ENCODE results near the gene MMAB.

Gene MMAB

DNA sequence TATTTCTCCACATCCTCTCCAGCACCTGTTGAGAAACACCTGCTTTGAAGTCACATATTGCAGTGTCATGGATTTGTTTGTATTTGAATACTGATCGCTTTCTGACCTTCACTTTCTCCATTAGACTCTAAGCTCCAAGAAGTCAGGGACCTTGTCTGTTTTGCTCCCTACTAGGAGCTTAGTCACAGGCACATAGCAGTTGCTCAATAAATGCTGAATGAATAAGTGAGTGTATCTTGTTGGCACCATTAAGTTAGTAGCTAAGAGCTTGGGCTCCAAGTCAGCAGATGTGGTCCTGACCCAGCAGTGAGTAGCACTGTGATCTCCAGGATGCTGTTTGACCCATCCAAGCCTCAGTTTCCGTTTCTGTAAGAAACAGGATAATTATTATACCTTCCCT lies 10.4 kb upstream of the MMAB start:
- no peak for DNase-seq (ENCODE audit: low spot score)

DNA sequence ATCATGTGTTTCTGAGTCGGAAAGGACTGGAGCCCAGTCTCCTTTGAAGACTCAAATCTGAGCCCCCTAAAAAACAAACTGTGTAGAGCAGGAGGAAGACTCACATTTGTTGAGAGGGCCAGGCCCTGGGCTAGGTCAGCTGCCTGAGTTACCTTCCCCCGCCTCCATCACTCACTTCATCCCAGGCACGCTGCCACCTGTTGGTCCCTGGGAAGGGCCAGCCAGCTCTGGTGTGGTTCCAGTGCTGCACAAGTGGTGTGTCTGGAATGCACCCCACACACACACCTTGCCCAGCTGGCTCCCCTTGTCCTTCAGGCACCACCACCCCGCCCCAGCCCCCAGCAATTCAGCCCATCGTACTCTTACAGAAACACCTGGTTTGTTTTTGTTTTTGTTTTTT lies 9.3 kb upstream of the MMAB start:
- no peak for DNase-seq (ENCODE audit: low spot score)

DNA sequence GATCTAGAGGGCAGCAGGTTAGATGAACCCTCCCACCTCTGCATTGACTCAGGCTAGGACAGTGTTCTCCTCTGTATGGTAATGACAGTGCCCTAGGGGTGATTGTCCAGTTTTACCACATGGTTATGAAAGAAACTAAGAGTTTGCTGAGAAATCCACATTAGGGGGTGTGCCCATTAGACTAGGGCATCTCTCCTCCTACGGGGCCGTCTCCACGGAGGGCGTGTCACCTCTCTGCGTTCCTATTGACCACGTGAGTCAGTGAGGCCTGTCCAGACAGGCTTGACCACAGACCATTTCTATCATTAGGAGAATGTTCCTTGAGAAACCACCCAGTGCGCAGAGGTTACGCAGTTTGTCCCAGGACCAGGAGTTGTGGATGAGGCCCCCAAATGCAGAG lies 8.6 kb upstream of the MMAB start:
- DNase-seq (ENCODE audit: low spot score): no peak

DNA sequence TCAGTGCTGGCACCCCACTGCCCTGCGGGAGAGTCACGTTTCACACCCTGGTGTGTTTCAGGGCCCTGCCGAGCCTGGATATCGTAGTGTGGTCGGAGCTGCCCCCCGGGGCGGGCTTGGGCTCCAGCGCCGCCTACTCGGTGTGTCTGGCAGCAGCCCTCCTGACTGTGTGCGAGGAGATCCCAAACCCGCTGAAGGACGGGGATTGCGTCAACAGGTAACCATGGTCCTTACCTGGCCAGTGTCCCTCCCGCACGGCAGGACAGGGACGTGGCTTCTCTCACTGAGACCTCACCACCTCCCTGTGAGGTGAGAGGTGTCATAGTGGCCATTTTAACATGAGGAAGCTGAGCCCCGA lies 8.0 kb upstream of the MMAB start:
- DNase-seq (ENCODE audit: low spot score): no peak

DNA sequence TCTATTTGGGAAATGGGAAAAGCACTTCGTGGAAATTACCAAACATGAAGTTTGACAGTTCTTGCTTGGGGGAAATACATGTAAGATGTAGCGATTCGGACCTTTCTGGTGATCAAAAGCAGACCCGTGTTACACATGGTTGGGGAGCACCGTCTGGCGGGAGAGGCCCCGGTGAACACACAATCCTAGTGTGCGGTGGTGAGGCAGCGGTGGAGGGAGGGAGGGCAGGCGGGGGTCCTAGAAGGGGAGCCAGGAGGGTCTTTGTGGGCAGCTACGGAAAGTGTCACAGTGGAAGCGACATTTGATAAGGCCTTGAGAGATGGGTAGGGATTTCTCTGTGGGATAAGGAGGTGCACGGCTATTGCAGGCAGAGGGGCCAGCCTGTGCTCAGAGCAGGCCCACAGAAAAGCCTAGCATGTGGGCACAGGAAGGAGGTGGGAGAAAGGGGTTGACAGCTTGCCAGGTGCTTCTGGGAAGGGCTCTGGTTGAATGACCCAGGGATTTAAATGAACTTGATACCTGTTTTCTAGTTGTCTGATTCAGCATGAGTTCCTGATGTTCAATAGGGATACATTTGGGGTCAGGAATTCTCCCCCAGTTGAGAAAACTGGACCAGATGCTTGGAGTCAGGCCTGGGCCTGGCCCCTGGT lies 7.5 kb upstream of the MMAB start:
- no peak for DNase-seq (ENCODE audit: low spot score)

DNA sequence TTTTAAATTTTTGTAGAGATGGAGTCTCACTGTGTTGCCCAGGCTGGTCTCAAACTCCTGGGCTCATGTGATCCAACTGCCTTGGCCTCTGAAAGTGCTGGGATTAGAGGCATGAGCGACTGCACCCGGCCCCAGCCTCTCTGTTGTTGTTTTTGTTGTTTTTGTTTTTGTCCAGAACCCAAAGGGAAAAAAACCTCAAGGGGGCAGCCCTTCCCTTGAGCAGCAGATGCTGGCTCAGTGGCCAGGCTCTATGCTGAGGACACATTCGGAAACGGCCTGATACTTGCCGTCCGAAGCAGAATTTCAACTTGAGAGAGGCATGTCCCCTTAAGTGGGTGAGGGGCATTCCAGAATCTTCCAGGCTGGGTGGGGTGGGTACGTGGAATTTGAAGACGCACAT lies 7.0 kb upstream of the MMAB start:
- DNase-seq (ENCODE audit: low spot score): no peak

DNA sequence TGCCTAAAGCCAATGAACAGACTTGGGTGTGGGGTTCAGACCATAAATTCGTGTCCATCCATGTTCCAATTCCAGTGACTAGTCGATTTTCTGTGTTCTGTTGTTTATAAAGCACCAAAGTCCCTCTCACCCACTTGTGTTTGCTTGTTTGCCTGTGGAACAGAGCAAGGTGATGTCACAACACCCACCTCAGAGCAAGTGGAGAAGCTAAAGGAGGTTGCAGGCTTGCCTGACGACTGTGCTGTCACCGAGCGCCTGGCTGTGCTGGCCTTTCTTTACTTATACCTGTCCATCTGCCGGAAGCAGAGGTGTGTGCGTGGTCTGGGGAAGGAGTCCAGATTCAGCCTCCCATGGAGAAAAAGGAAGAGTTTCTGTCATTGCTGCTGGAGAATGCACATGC lies 6.3 kb upstream of the MMAB start:
- DNase-seq (ENCODE audit: low spot score): no peak

DNA sequence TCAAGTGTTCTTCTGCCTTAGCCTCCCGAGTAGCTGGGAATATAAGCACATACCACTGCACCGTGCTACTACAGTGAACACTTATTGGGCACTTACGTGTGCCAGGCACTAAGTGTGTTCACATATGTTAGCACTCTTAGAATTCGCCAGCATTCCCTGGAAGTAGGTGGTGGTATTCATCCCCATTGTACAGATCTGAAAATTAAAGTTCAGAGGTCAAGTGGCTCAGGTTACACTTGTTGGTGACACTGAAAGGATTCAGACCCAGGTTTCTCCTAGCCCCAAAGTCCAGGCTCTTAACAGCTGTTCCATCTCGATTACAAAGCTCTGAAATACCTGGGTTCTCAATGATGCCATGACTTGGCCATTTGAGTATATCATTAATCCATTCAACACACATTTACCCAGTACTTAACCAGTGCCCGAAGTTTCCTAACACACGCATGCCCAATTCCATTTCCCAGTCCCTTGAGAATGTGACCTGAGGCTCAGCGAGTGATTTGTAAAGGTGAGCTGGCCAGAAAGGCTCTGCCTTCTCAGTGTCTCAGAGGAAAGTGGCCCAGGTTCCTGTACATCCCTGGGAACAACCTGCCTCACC lies 5.1 kb upstream of the MMAB start:
- DNase-seq (ENCODE audit: low spot score): no peak

DNA sequence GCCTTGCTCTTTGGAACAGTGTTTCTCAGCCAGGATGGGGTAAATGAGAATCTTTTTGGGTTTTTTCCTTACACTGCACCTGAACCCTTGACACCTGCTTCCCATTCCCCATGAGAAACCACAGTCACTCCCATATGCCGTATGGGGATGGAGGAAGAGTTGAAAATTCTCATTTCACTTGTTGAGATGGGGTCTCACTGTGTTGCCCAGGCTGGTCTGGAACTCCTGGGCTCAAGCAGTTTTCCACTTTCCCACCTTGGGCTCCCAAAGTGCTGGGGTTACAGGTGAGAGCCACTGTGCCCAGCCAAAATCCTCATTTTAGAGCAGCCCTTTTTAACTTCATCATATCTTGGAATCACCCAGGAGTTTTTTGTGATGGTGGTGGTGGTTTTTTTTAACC lies 4.0 kb upstream of the MMAB start:
- DNase-seq (ENCODE audit: low spot score): no peak

DNA sequence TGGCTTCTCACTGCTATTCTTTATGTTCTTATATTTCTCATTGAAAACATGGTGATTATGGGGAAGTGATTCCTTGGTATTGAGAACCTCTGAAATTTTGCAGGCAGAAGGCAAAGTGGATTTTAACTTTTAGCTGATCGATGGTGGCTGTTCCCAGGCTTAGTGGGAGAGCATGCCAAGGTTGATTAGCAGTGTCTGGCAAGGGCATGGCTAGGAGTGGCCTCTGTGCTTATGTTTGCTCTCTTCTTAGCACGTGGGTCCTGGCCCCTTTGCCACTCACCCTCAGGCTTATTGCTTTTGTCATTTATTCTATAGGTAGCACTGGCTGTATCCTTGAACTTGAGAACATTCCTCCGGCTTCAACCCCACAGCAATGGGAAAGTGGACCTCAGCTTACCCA lies 2.4 kb upstream of the MMAB start:
- DNase-seq (ENCODE audit: low spot score): no peak

DNA sequence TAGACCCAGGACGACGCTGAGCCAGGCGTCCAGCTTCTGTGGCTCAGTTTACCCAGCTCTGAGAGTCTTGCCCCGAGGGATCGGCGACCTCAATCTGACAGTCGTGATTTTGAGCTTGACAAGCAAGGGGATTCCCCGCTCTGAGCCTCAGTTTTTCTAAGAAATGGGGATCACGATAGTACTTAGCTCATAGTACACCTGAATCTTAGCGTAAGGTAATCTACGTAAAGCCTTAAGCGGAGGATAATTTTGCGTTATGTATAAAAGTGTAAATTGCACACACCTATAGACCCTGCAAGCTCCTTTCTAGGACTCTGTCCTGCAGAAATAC lies 575 bp upstream of the MMAB start:
- DNase-seq (ENCODE audit: low spot score): no peak

DNA sequence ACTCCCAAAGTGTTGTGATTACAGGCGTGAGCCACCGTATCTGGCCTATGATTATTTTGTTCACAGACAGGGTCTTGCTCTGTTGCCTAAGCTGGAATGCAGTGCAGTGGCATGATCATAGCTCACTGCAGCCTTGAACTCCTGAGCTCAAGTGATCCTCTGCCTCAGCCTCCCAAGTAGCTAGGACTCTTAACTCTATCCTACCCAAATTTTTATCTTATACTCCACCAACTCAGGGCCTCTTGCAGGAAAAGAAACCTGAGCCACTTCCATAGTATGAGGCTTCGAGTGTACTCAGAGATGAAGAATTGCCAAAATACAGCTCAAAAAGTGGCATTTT lies 828 bp downstream of the MMAB start:
- DNase-seq (ENCODE audit: low spot score): no peak

DNA sequence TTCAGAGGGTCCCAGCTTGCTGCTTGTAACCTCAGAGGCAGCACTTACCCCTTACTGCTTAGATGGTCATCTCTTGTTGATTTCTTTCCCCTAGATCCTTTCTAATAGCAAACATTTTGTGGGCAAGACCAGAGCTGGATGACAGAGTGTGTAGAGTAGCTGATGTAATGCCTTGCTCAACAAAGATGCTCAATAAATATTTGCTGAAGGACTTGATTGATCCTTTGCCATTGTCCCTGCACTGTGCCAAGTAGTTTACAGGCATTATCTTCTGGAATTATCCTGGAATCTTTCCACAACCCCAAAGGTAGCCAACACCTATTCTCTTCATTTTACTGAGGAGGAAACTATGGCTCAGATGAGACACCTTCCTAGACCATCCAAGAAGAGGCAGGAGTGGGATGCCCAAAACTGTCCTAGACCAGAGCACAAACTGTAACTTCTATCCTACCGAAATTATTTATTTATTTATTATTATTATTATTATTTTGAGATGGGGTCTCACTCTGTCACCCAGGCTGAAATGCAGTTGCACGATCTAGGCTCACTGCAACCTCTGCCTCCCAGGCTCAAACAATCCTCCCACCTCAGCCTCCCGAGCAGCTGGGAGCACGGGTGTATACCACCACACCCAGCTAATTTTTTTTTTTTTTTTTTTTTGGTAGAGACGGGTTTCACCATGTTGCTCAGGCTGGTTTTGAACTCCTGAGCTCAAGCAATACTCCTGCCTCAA lies 1.4 kb downstream of the MMAB start:
- no peak for DNase-seq (ENCODE audit: low spot score)

DNA sequence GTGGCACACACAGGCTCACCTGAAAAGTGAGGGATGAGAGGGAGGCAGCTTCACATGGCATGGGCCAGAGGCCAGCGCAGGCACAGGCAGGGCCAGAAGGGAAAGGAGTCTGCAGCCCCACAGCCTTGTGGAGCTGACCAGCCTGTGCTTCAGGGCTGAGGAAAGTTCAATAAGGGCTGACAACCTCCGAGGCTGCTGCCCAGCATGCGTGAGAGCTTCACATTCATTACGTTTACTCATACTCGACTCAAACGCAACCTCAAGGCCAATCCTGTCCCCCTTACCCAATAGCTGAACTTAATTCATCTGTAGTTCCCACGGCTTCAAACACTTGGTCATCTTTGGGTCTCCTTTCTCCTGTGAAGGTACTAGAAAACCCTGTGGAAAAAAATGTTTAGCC lies 4.8 kb downstream of the MMAB start:
- no peak for DNase-seq (ENCODE audit: low spot score)

DNA sequence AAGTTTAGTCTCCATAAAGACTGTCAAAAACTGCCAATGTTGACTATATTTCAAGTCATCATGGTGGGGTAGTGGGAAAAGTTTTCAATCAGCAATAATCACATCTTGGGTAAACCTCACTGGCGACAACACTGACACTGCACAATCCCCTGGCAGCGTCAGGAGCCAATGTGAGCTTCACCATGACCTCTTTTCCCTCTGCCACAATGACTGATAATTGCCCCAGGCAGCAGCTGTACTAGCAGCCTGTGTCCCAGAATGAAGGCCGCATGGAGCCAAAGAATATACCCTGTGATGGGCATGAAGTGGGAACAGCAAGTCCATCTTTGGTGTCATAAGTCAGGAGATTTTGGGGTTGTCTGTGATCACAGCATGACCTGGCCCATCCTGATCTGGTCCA lies 5.3 kb downstream of the MMAB start:
- DNase-seq (ENCODE audit: low spot score): no peak

DNA sequence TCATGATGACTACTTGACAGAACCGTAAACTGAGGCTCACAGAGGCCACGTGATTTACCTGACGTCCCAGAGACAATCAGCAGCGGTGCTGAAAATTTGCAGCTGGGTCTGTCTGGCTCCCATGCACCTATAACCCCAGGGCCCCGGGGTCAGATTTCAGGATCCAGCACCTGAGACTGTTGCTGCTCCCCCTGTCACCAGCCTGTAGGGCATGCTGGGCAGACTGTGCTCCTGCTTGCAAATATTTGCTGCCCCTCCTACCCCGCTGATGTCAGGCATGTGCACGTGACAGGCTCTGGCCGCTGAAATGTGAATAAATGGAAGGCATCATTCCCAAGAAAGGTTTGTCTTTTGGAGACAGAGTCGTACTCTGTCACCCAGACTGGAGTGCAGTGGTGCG lies 6.0 kb downstream of the MMAB start:
- DNase-seq (ENCODE audit: low spot score): no peak

DNA sequence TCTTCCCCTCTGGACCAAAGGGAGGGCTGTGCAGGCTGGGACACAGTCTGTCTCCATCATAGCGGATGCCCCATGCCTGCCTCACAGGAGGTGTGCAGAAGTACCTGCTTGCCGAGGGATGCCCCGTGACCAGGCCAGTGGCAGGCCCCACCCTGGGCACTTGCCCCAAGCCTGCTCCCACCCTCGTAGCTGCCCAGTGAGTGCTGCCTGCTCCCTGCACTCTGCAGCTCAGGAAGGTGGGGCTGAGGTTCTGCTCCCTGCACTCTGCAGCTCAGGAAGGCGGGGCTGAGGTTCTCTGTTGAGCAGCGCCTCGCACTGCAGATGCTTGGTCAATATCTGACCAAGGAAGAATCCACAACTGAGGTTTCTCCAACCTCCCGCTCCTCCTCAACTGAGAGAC lies 6.9 kb downstream of the MMAB start:
- DNase-seq (ENCODE audit: low spot score): no peak

DNA sequence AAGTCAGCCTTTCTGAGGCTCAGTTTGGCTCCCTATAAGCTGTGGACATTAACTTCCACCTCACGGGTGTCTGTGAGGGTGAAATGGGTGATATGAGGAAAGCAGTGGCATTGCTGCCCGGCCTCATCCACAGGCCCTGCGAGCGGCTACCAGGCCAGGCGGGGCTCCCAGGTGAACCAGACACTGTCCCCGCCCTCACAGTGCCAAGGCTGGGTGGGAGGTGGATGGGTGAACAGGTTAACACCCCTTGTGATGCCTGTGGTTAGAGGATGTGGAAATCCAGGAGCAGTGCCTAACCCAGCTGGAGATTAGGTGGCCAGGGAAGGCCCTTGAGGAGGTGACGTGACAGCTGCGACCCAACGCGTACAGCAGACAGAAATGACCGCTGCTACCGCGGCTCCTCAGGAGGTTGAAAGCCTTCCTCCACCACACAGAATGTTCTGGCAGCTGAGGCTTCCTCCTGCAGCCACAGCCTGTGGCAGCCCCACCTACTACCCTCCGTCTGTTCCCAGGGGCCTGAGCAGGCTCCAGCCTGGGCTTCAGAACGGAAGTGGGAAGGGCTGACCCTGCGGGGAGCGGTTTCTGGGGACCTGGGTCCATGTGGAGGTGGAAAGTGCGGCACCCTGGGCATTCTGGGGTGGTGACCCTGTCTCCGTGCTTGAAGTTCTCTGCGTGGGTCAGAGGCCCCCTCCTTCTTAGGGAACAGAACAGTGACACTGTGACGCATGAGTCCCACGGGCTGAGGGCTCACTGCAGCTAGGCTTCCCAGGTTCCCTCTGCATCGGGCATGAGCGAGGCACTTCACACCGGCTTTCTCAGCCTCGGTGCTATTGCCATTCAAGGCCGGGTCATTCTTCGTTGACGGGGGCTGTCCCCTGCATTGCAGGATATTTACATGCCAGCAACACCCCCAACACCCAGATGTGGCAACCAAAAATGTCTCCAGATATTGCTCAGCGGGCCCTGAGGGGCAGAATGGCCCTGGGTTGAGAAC lies 9.7 kb downstream of the MMAB start:
- DNase-seq (ENCODE audit: low spot score): no peak

DNA sequence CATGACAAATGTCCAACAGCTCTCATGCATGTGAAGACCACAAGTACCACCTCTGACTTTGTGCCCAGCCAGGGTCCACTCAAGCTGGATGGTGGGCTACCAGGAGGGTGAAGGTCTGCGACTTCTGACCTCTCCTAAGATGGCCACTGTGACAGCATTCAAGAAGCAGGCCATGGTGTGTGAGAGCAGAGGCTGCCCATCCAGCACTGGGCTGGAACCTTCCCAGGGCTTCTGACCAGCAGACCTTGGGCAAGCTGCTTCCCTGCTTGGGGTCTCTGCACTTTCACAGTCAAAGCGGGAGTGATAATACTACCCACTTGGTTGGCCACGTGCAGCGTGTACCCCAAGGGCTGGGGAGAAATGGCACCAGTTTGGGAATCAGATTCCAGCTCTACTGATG lies 10.4 kb downstream of the MMAB start:
- no peak for DNase-seq (ENCODE audit: low spot score)

DNA sequence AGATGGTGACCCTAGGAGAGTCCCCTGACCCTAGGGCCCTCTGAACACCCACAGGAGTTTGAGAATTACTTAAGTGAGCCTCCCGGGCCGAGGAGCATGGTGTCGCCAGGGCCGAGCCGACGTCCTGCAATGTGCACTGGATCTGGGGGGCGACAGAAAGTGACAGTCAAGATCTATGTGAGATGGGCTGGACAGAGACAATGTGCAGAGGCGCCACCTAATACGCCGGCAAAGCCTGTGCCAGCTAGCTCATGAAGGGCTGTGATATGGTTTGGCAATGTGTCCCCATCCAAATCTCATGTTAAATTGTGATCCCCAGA lies 11.6 kb downstream of the MMAB start:
- DNase-seq (ENCODE audit: low spot score): no peak

DNA sequence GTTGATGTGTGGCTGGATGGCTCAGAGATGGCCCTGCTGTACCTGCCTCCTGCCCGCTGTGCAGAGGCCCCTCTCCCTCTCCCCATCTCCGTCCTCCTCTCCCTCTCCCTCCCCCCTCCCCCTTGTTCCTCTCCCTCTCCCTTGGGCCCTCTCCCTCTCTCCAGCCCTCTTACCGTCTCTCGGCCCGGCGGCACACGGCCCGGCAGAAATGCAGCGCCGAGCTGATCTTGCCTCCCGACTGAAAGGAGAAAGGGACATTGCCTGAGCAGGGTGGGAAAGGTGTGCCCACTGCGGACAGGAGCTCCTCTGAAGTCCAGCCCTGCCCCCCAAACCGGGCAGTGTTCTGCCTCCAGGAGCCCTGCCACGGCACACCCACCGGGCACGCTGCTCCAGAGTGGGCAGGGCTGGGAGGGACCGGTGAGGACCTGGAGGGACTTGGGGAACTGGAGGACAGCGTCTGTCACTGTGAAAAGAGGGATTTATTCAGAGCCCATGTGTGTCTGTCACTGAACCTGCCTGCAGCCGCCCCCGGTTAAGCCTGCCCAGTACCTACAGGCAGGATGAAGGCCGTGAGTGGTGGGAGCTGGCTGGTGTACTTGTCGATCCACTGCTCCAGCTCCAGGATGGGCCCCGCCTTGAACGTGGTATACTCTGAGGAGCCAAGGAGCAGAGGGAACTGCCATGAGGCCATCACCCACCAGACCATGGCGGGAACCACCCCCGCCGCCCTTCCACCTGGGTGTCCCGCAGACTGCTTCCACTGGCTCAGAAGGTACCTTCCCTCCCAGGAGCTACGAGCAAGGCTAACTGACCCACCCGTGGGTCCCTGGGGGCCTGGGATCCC lies 12.2 kb downstream of the MMAB start:
- no peak for DNase-seq (ENCODE audit: low spot score)

DNA sequence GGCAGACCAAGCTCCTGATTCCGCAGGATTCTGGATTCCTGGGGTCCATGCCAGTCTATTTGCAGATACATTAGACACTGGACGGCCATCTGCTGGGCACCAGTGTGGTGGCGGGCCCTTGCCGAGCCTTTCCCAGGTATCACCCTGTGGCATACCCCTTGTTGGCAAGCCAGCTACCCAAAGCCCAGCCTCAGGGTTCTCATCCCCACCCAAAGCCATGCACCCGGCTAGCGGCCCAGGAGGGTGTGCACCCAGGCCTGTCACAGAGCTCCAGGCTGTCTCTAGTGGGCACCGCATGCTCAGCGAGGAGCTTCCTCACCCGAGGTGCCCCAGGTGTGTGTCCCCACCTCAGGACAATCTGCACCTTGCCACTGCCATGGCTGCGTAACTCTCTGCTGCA lies 13.7 kb downstream of the MMAB start:
- no peak for DNase-seq (ENCODE audit: low spot score)

All from hematopoietic multipotent progenitor cell treated with erythropoietin and hydrocortisone succinate and interleukin-3 and kit ligand, for 17 days (in vitro differentiated cells).